GM23338 (cell line): ENCODE data around the gene PGRMC2.
"Not testable (repeated sequence)": the region's sequence is repeated elsewhere in the genome, so short reads cannot be mapped to it uniquely, and the experiment has no call there.

Source experiments
- CREB1 ChIP-seq: fragments of 250-450 bp; sonication (Bioruptor Pico); IDR thresholded peaks from 2 replicates; pipeline ENCODE4 v1.5.0; 2020; ENCODE audit warnings: low read depth, mild to moderate bottlenecking, moderate library complexity
- CTCF ChIP-seq, 2 experiments: fragments of 200-600 bp in 1 of 2; sonication (generic) in 1 of 2; conservative IDR thresholded peaks; 2 replicates each; pipeline versions ENCODE4 v1.5.1 to v1.6.1; 2016 to 2017; ENCODE audit warnings: antibody characterized with exemption in 2 of 2, low read depth in 2 of 2, mild to moderate bottlenecking in 2 of 2, moderate library complexity in 1 of 2
- EZH2 ChIP-seq: fragments of 200-600 bp; sonication (generic); IDR thresholded peaks from one replicate; pipeline ENCODE4 v1.8.0; 2017; ENCODE audit warnings: antibody characterized with exemption, mild to moderate bottlenecking, low read depth; ENCODE audit not compliant: unreplicated experiment
- EZH2phosphoT487 ChIP-seq: fragments of 200-600 bp; sonication (generic); IDR thresholded peaks from one replicate; pipeline ENCODE4 v1.8.1; 2018; ENCODE audit warnings: antibody characterized with exemption; ENCODE audit not compliant: unreplicated experiment
- JUNB ChIP-seq: IDR thresholded peaks from one replicate; pipeline ENCODE4 v1.6.1; 2016; ENCODE audit warnings: antibody characterized with exemption; ENCODE audit not compliant: unreplicated experiment
- NANOG ChIP-seq: IDR thresholded peaks from 2 replicates; pipeline ENCODE4 v1.6.1; 2016; ENCODE audit warnings: antibody characterized with exemption, borderline replicate concordance
- POLR2AphosphoS5 ChIP-seq: IDR thresholded peaks from 2 replicates; pipeline ENCODE4 v1.6.1; 2016; ENCODE audit warnings: antibody characterized with exemption, low read depth
- REST ChIP-seq: IDR thresholded peaks from one replicate; pipeline ENCODE4 v1.6.1; 2018; ENCODE audit warnings: antibody characterized with exemption; ENCODE audit not compliant: unreplicated experiment
- STAT1 ChIP-seq: IDR thresholded peaks from one replicate; pipeline ENCODE4 v1.6.1; 2016; ENCODE audit warnings: antibody characterized with exemption; ENCODE audit not compliant: unreplicated experiment
- ZNF114 ChIP-seq: fragments of 250-450 bp; sonication (Bioruptor Pico); IDR thresholded peaks from 2 replicates; pipeline ENCODE4 v1.5.0; 2020; ENCODE audit warnings: mild to moderate bottlenecking, moderate library complexity

GRCh38 chr4:128245391-128245790, 42.2 kb downstream of the PGRMC2 start:
- TF ChIP-seq CTCF (conservative IDR thresholded peaks at IDR 0.05; ENCODE audit: low read depth in 2 of 2); JUNB; REST; EZH2phosphoT487; EZH2; POLR2AphosphoS5; CREB1 (CRISPR knock-in tag); ZNF114; NANOG; STAT1: not testable (repeated sequence)
